HG03442 (cell line): ENCODE measurements around the gene CREB3L1.

Source experiments
- ATAC-seq: cut with Tn5 transposase; IDR thresholded peaks from one replicate; pipeline ENCODE4 v1.9.1; 2021; ENCODE audit warnings: mild to moderate bottlenecking, moderate library complexity; ENCODE audit not compliant: unreplicated experiment

CREB3L1 gene

DNA sequence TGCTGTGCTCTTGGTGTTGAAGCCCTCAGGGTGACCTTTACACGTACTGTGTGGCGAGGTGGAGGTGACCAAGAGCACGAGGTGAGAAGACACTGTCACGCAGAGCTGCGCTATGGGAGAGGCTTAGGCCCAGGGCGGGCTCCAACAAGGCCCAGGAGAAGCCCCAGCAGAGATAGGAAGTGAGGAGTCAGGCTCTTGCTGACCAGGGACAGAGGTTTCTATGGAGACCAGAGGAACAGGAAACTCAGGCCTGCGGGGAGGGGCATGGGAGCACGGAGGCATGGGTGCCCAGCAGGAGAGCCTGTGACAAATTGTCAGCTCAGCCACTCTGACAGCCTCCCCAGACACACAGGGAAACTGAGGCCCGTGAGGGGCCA, 85.6 kb downstream of the CREB3L1 start:
- no peak for ATAC-seq

DNA sequence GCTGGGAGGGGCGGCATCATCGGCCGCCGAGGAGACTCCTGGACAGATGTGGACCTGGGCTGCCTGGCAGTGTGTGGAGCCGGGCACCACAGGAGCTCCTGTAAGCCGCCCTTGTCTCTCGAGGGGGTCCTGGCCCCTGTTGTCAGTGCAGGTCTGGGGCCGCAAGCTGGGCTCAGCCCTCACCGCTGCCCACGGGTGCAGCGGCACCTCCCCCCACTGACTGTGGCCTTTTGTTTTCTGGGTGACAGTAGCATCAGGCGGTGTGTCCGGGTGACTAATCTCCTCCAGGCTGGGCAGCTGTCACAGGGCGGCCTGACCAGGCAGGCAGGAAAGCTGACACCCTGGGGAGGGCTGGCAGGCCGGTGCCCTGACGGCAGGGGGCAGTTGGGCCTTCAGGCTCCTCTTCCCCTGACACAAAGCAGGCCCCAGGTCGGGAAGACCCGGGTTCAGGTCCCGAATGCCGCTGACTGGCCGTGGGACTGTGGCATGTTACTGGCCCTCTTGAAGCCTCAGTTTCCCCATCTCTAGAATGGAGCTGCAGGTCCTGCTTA, 86.1 kb downstream of the CREB3L1 start:
- ATAC-seq: no peak

DNA sequence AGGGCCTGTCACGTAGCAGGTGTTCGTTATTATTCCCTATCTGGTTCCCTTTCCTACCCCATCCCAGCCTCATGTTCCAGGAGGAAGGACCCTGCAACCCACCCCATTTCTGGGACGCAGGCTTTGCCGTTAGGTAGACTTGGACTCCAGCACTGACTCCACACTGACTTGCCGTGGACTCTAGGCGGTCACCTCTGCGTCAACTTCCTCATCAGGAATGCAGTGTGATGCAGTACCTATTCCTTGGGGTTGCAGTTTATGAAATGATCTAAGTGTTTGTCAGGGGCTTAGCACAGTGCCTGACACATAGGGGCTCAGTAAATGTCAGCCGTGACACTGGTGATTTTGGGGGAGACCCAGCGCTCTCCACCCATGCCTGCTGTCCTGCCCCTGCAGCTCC, 86.6 kb downstream of the CREB3L1 start:
- ATAC-seq: no peak

DNA sequence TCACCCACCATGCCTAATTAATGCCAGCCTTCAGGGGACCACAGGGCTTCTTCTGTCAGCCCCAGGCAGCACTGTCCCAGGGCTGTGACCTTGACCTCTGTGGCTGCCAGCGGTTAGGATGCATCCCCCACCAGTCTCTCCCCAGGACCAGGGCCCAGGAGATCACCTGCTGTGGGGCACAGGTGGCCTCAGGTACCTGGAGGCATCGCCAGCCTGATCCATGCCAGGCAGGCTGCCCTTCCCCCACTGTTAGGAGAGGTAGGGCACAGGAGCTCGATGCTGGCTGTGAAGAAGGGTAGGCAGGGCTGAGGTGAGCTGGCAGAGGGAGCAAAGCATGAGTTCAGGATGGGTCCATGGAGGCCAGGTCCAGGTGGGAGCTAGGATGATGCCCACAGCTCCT, 87.3 kb downstream of the CREB3L1 start:
- no peak for ATAC-seq

DNA sequence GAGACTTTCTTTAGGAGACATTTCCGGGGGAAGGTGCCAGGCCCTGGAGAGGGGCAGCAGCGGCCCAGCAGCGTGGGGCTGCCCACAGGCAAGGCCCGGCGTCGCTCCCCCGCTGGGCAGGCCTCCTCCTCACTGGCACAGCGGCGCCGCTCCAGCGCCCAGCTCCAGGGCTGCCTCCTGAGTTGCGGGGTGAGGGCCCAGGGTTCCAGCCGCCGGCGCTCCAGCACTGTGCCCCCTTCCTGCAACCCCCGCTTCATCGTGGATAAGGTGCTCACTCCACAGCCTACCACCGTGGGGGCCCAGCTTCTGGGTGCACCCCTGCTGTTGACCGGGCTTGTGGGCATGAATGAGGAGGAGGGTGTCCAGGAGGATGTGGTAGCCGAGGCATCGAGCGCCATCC, 88.8 kb downstream of the CREB3L1 start:
- no peak for ATAC-seq

DNA sequence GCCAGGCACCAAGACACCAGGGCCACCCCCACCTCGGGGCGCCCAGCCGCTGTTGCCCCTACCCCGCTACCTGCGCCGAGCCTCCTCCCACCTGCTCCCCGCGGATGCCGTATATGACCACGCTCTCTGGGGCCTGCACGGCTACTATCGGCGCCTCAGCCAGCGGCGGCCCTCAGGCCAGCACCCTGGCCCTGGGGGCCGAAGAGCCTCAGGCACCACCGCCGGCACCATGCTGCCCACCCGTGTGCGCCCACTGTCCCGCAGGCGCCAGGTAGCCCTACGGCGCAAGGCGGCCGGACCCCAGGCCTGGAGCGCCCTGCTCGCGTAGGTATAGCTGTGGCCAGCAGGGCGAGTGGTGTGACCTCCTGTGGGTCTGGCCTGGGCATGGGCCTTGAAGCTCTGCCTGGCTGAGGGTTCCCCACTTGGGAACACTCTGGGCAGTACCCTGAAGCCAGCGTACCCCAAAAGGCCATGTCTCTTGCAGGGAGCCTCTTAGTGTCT, 89.2 kb downstream of the CREB3L1 start:
- no peak for ATAC-seq

DNA sequence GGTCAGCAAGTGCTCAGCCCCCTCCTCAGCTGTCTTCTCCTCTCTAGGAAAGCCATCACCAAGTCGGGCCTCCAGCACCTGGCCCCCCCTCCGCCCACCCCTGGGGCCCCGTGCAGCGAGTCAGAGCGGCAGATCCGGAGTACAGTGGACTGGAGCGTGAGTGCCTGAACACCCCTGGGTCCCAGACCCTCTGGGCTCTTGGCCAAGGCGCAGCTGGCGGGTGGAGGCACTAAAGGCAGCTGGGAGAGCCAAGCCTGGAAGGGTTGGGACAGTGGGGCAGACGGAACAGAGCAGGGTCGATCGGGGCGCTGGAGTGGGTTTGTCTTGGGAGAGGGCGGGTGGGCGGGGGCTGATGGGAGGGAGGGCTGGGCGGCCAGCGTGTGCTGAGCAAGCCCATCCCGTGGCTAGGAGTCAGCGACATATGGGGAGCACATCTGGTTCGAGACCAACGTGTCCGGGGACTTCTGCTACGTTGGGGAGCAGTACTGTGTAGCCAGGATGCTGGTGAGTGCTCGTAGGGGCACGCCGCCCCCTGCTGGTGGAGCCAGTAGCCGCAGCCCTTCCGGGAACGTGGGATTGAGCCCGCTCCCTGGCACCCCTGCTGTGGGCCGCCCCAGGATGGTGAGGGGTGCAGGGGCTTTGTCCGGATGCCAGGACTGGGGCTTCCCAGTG, 89.9 kb downstream of the CREB3L1 start:
- ATAC-seq: peak; percentile 54

DNA sequence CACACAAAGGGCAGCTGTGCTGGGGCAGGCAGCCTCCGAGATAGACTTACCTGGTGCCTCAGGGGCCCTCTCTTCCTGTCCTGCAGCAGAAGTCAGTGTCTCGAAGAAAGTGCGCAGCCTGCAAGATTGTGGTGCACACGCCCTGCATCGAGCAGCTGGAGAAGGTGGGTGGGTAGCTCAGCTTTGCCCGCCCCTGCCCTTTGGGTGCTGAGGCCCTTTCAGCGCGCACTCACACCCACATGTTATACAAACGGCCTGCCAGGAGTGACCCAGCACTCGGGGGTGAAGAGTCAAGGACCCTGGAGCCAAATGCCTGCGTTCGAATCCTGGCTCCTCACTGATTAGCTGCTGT, 90.4 kb downstream of the CREB3L1 start:
- ATAC-seq: no peak

DNA sequence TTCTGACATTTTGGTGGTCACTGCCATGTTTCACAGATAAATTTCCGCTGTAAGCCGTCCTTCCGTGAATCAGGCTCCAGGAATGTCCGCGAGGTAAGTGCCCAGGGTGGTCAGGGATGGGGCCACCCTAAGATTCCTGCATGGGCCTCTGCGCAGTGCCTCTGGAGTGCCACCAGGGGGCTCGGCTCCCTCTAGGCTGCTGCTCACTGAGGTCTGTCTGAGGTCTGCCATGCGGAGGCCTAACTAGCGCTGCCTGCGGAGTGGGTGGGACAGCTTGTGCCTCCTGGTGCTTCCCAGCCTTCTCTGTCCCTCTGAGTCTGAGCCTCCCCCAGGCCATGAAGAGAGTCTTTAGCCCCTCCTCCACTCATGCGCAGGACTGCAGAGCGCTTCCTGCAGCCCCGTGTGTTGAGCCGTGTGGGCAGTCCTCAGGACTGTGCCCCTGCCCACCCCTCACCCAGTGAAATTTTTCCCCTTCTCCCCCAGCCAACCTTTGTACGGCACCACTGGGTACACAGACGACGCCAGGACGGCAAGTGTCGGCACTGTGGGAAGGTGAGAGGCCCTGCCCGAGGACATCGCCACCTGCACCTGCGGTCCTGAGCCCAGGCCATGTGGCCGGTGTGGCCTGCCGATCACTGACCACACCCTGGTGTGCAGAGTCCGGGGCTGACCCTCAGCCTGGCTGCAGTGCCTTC, 92.1 kb downstream of the CREB3L1 start:
- ATAC-seq: peak; percentile 48

DNA sequence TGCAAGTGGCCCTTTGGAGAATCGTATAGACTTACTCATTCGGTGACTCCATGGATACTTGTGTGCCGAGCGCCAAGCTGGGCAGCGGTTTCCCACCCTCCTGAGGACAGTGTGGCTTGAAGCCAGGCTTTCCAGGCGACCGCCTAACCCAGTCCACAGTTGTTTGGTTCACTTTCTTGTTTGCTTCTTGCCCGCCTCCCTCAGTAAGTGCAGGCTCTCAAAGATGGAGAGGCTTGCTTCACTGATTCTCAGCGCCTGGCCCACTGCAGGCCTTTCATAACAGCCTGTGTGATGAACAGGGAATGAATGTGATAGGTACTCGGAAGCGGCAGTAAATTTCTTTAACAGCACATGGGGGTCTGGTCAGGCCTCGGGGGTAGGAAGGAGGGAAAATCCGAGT, 92.8 kb downstream of the CREB3L1 start:
- ATAC-seq: no peak
